K562 (cell line): ENCODE results near the gene NFE2. TPM values are rescaled to one million over a fixed set of nuclear protein-coding genes. Genes with fewer than 3 reads are reported as not detected.
A peak's percentile ranks its signal among the peaks of the same experiment; 100 is the strongest.

ENCODE experiments used
- ATAC-seq: fragments of 200-7000 bp; cut with Tn5 transposase; 3 replicates; pipeline ENCODE4 v1.9.1; 2020; ENCODE audit warnings: moderate library complexity
- BruUV-seq: library from RNA; stranded (reverse); fragments of 400-500 nt; replicated peaks from 2 replicates; lab custom pipeline; 2021; lab: Mats Ljungman, UMichigan
- CTCF ChIA-PET: fragments of 300-600 bp; formaldehyde crosslinking; extraction: SDS; loops from one replicate; lab custom pipeline; 2021; ENCODE audit warnings: low intra/inter-chr PET ratio; lab: Yijun Ruan, JAX
- POLR2A ChIA-PET: fragments of 300-600, 350-650 bp; sonication (Branson Sonifier 250); formaldehyde crosslinking; extraction: SDS; loops from one replicate; lab custom pipeline; 2021; ENCODE audit warnings: antibody characterized with exemption, inconsistent platforms; lab: Yijun Ruan, JAX
- DNase-seq, 4 experiments: peaks; one replicate each; pipeline versions ENCODE4 v3.0.0 to v3.0.0-alpha.2; 2011 to 2018; ENCODE audit warnings: low spot score in 3 of 4, mixed read lengths in 3 of 4; ENCODE audit errors: extremely low read depth in 1 of 4
- FAIRE-seq: peaks from 2 replicates; lab custom pipeline; 2011; peaks lifted over from hg19 to GRCh38; lab: Jason Lieb, UNC
- H2AFZ ChIP-seq: 2 replicates; pipeline ENCODE4 v1.6.0; 2011; ENCODE audit warnings: low read depth, low read length, control low read depth, inconsistent platforms
- H3K27ac ChIP-seq: fragments of 200-600 bp; 3 replicates; pipeline ENCODE4 v1.8.0; 2011; ENCODE audit warnings: low read depth, mild to moderate bottlenecking, control low read depth, inconsistent platforms, low read length, moderate library complexity, mixed read lengths; ENCODE audit errors: extremely low read depth
- H3K27me3 ChIP-seq, 2 experiments: fragments of 300-600 bp in 1 of 2; 2 replicates in 1 of 2; 3 replicates in 1 of 2; pipeline versions ENCODE4 v1.6.0 to v1.8.0; 2011; ENCODE audit warnings: inconsistent platforms in 2 of 2, low read length in 2 of 2, mild to moderate bottlenecking in 1 of 2, mixed read lengths in 1 of 2, moderate library complexity in 1 of 2; ENCODE audit not compliant: control insufficient read depth in 2 of 2, insufficient read depth in 2 of 2
- H3K36me3 ChIP-seq: fragments of 300-600 bp; 3 replicates; pipeline ENCODE4 v1.8.0; 2011; ENCODE audit warnings: mild to moderate bottlenecking, low read length, inconsistent platforms; ENCODE audit not compliant: control insufficient read depth, insufficient read depth
- H3K4me1 ChIP-seq, 2 experiments: fragments of 200-600 bp in 1 of 2; replicated peaks in 1 of 2; 2 replicates in 1 of 2; 3 replicates in 1 of 2; pipeline versions ENCODE4 v1.5.1 to v1.8.0; 2011; ENCODE audit warnings: inconsistent platforms in 2 of 2, low read length in 2 of 2, mild to moderate bottlenecking in 1 of 2, mixed read lengths in 1 of 2, moderate library complexity in 1 of 2; ENCODE audit not compliant: control insufficient read depth in 2 of 2, insufficient read depth in 2 of 2
- H3K4me2 ChIP-seq: 2 replicates; pipeline ENCODE4 v1.6.1; 2011; ENCODE audit warnings: low read length, control low read depth, inconsistent platforms, mixed read lengths; ENCODE audit not compliant: insufficient read depth
- H3K4me3 ChIP-seq: fragments of 200-600 bp; sonication (generic), shearing (Covaris generic); 2 replicates; pipeline ENCODE4 v1.5.1; 2016; ENCODE audit warnings: control low read depth, inconsistent platforms
- H3K79me2 ChIP-seq: fragments of 200-600 bp; 3 replicates; pipeline ENCODE4 v1.8.0; 2011; ENCODE audit warnings: low read length, inconsistent platforms; ENCODE audit not compliant: control insufficient read depth, insufficient read depth
- H3K9ac ChIP-seq, 2 experiments: 2 replicates each; pipeline versions ENCODE4 v1.6.0 to v1.6.1; 2011; ENCODE audit warnings: low read depth in 2 of 2, low read length in 2 of 2, control low read depth in 1 of 2, inconsistent platforms in 1 of 2, mild to moderate bottlenecking in 1 of 2, mixed read lengths in 1 of 2; ENCODE audit not compliant: insufficient read depth in 1 of 2
- H3K9me1 ChIP-seq: one replicate; pipeline ENCODE4 v1.6.0; 2011; ENCODE audit warnings: inconsistent platforms, mild to moderate bottlenecking, low read length, moderate library complexity; ENCODE audit not compliant: control insufficient read depth, insufficient read depth
- H3K9me3 ChIP-seq: replicated peaks from 2 replicates; pipeline ENCODE4 v1.5.1; 2011; ENCODE audit warnings: low read depth, low read length, inconsistent platforms; ENCODE audit not compliant: control insufficient read depth, insufficient read depth
- H4K20me1 ChIP-seq: replicated peaks from 2 replicates; pipeline ENCODE4 v1.6.1; 2011; ENCODE audit warnings: low read length, inconsistent platforms, mixed read lengths; ENCODE audit not compliant: control insufficient read depth, insufficient read depth
- ATF6 ChIP-seq: sonication (generic); formaldehyde crosslinking; IDR thresholded peaks from 2 replicates; pipeline ENCODE4 v1.4.0; 2020; ENCODE audit warnings: mild to moderate bottlenecking, missing genetic modification reagents
- CEBPB ChIP-seq: fragments of 450-650 bp; IDR thresholded peaks from 2 replicates; pipeline ENCODE4 v1.6.1; 2016; ENCODE audit warnings: missing genetic modification characterization, missing compliant biosample characterization
- DLX4 ChIP-seq: fragments of 250-450 bp; sonication (Bioruptor Pico); IDR thresholded peaks from 2 replicates; pipeline ENCODE4 v1.6.1; 2021; ENCODE audit warnings: mild to moderate bottlenecking
- ELF2 ChIP-seq: fragments of 250-450 bp; sonication (Bioruptor Pico); IDR thresholded peaks from 2 replicates; pipeline ENCODE4 v1.5.0; 2021; ENCODE audit warnings: mild to moderate bottlenecking
- JUND ChIP-seq, 2 experiments: IDR thresholded peaks; 2 replicates in 1 of 2; 3 replicates in 1 of 2; pipeline ENCODE4 v1.6.1; 2011; ENCODE audit warnings: borderline replicate concordance in 2 of 2, low read depth in 2 of 2, low read length in 2 of 2, improper control_type of control experiment in 1 of 2, missing biosample characterization in 1 of 2, missing genetic modification characterization in 1 of 2, missing genetic modification reagents in 1 of 2
- KDM5B ChIP-seq: fragments of 200-600 bp; sonication (generic); IDR thresholded peaks from 2 replicates; pipeline ENCODE4 v1.6.1; 2012; ENCODE audit warnings: low read depth, mild to moderate bottlenecking, moderate library complexity, low read length, control low read depth, inconsistent platforms; ENCODE audit not compliant: insufficient replicate concordance
- MLLT1 ChIP-seq, 2 experiments: fragments of 450-650 bp; IDR thresholded peaks; 2 replicates each; pipeline ENCODE4 v1.6.1; 2016
- PTBP1 ChIP-seq: fragments of 200-400 bp; formaldehyde crosslinking; IDR thresholded peaks from 2 replicates; pipeline ENCODE4 v1.6.1; 2017; ENCODE audit warnings: low read depth, low read length
- RBBP5 ChIP-seq: fragments of 200-600 bp; sonication (generic); IDR thresholded peaks from 2 replicates; pipeline ENCODE4 v1.6.1; 2012; ENCODE audit warnings: borderline replicate concordance, mild to moderate bottlenecking, low read length, control low read depth, inconsistent platforms; ENCODE audit not compliant: insufficient read depth, poor library complexity, severe bottlenecking
- RBM25 ChIP-seq: fragments of 200-400 bp; formaldehyde crosslinking; IDR thresholded peaks from 2 replicates; pipeline ENCODE4 v1.6.1; 2018; ENCODE audit warnings: low read length, low read depth, moderate library complexity; ENCODE audit not compliant: severe bottlenecking
- ZNF124 ChIP-seq: sonication (generic); formaldehyde crosslinking; IDR thresholded peaks from 2 replicates; pipeline ENCODE4 v1.8.1; 2022; ENCODE audit warnings: missing genetic modification reagents
- ZNF263 ChIP-seq: sonication (generic); formaldehyde crosslinking; IDR thresholded peaks from 2 replicates; pipeline ENCODE4 v1.8.0; 2022; ENCODE audit warnings: mild to moderate bottlenecking, missing genetic modification reagents, borderline replicate concordance
- WGBS: fragments of 100-300 bp; shearing (Covaris generic); methylation state at CpG from one replicate; pipeline ENCODE4 v1.1.6; 2016; ENCODE audit warnings: low coverage, mixed read lengths; ENCODE audit not compliant: insufficient coverage; ENCODE audit errors: missing lambda C conversion rate; 5-methylcytosine and 5-hydroxymethylcytosine counted together
- in situ Hi-C: fragments of 300-500 bp; cut with MboI; formaldehyde crosslinking; loops from 4 replicates; pipeline ENCODE4 v1.15.0; 2018; ENCODE audit warnings: inconsistent platforms, mixed read lengths
- intact Hi-C: fragments of 100-400 bp; cut with micrococcal nuclease; formaldehyde crosslinking; loops from 2 replicates; pipeline ENCODE4 v1.14.2; 2022
- polyA plus RNA-seq, 8 experiments: library from polyadenylated mRNA; depleted of rRNA in 4 of 8; stranded (reverse) in 5 of 8; unstranded in 3 of 8; fragments of >200 nt; fragmentation: Nextera tagmentation in 2 of 8; fragmentation: Illumina TruSeq in 1 of 8; extraction: Ambion mirVana in 2 of 8; extraction: Trizol in 1 of 8; gene quantifications; 2 replicates each; pipeline versions ENCODE4 v1.2.1 to v1.2.3, GENCODE V29; 2011 to 2014; ENCODE audit warnings: inconsistent platforms in 1 of 8, missing spikeins in 1 of 8
- total RNA-seq, 7 experiments: library from RNA; depleted of rRNA in 6 of 7; stranded (reverse); fragments of >200 nt in 6 of 7; fragmentation: Illumina TruSeq in 2 of 7; extraction: Trizol in 2 of 7; gene quantifications; 2 replicates each; pipeline versions ENCODE4 v1.2.1 to v1.2.3, GENCODE V29; 2011 to 2021; ENCODE audit warnings: low replicate concordance in 1 of 7

Gene NFE2
- total and polyA plus RNA-seq, 9 of the 15 experiments (the other 6 are each of a cell fraction or from before 2014, with no cell fraction given): 12.3 to 282 (median 208) TPM

GRCh38 chr12:54299515-54300224 is 1.1 kb downstream of the NFE2 start:
- in situ Hi-C loops (loop anchor here (10.0 kb wide), 1 partner anchor 65 kb away; the partner anchor contains the start of gene GPR84), intact Hi-C loops (loop anchor here (10.0 kb wide), 1 partner anchor 285 kb away; no protein-coding TSS in a partner anchor)
- H2AFZ ChIP-seq: no peak overlapping the region
- no peaks in the 10 kb centered on the region; a peak in 1 of 5 replicates for H3K27me3 ChIP-seq
- ChIA-PET POLR2A (interaction anchor here (0.5 to 4.1 kb wide), 13 partner anchors 8 to 1184 kb away, joined by 3 to 19 read pairs (median 5); partner anchors contain the start of genes CBX5, COPZ1 and HNRNPA1), CTCF (no interaction called here)
- H3K79me2 ChIP-seq: peaks cover 96% of the 10 kb centered on the region
- FAIRE-seq (no peak), DNase-seq (no peak), ATAC-seq (no peak)
- peak overlapping the region; percentile 88 for H3K27ac ChIP-seq
- H3K4me3 ChIP-seq: peak overlapping the region; percentile 78
- peak overlapping the region; percentile 92 to 93 for H3K9ac ChIP-seq
- H3K4me1 ChIP-seq: peaks cover 19 to 32% of the 10 kb centered on the region in 2 experiments; a peak in 4 of 5 replicates
- H3K9me1 ChIP-seq: no peaks in the 10 kb centered on the region
- peaks cover 47% of the 10 kb centered on the region for H3K36me3 ChIP-seq
- no TSS peak for BruUV-seq
- 1% methylated on average over 8 of the region's 8 CpGs for WGBS
- peaks cover 3% of the 10 kb centered on the region; the same call in 1 of the 2 replicates for H4K20me1 ChIP-seq
- peak overlapping the region; percentile 100 for H3K4me2 ChIP-seq
- no peaks in the 10 kb centered on the region for H3K9me3 ChIP-seq
- TF ChIP-seq ZNF124 (CRISPR knock-in tag): no peak
- 0 out of 2 replicates have a peak, but pooled peaks have one; percentile 50 for TF ChIP-seq DLX4 (CRISPR knock-in tag)
- peak; percentile 53; the same call in 1 of the 2 replicates for TF ChIP-seq ZNF263 (CRISPR knock-in tag)
- 0 out of 2 replicates have a peak, but pooled peaks have one; percentile 21 for TF ChIP-seq CEBPB (tag)
- TF ChIP-seq KDM5B: peak; percentile 32
- no peak for TF ChIP-seq RBM25
- peak; percentile 17 for TF ChIP-seq RBBP5
- 0 out of 2 replicates have a peak, but pooled peaks have one; percentile 27 for TF ChIP-seq PTBP1
- TF ChIP-seq ELF2 (CRISPR knock-in tag): 0 out of 2 replicates have a peak, but pooled peaks have one; percentile 56
- peak; percentile 37 to 77; a peak in 2 of 4 replicates for TF ChIP-seq MLLT1 (IDR thresholded peaks at IDR 0.05)
- 0 out of 2 replicates have a peak, but pooled peaks have one; percentile 31 for TF ChIP-seq ATF6 (CRISPR knock-in tag)
- no peak for TF ChIP-seq JUND (IDR thresholded peaks at IDR 0.05; ENCODE audit: borderline replicate concordance, low read depth, low read length)
- no peak for TF ChIP-seq JUND (tag; IDR thresholded peaks at IDR 0.05; ENCODE audit: borderline replicate concordance, low read depth, low read length)
- TF ChIP-seq, all 486 proteins: peak for 9
